GM20000 (cell line): ENCODE results near the gene CDHR3.

Experiments used
- DNase-seq: peaks from one replicate; pipeline ENCODE4 v3.0.0; 2012; ENCODE audit warnings: low spot score
- CTCF ChIP-seq: IDR thresholded peaks from 2 replicates; pipeline ENCODE4 v1.5.1; 2012; ENCODE audit warnings: mild to moderate bottlenecking, control low read depth; ENCODE audit errors: extremely low read depth, missing control alignments

CDHR3 gene

GRCh38 chr7:106045586-106045985 lies 82.5 kb downstream of the CDHR3 start:
- no peak for DNase-seq
- TF ChIP-seq CTCF = no peak

GRCh38 chr7:106047184-106047583 lies 84.1 kb downstream of the CDHR3 start:
- DNase-seq = no peak
- no peak for TF ChIP-seq CTCF

- TF ChIP-seq CTCF = no peak
These were observed 85.0 kb downstream of the CDHR3 start for GRCh38 chr7:106047818-106048705.

GRCh38 chr7:106048706-106049020 lies 85.6 kb downstream of the CDHR3 start:
- no peak for TF ChIP-seq CTCF

More at GRCh38 chr7:106047818-106048705, 85.0 kb downstream of the CDHR3 start:
- no peak for DNase-seq

GRCh38 chr7:106049139-106049752 lies 86.2 kb downstream of the CDHR3 start:
- DNase-seq = no peak
- TF ChIP-seq CTCF = no peak

More at GRCh38 chr7:106048706-106049020, 85.6 kb downstream of the CDHR3 start:
- no peak for DNase-seq

- DNase-seq = no peak
- TF ChIP-seq CTCF = no peak
These were observed 87.1 kb downstream of the CDHR3 start for GRCh38 chr7:106050002-106050745.

- DNase-seq = no peak
- TF ChIP-seq CTCF = no peak
These were observed 87.7 kb downstream of the CDHR3 start for GRCh38 chr7:106050746-106051117.
